IMR-90 (cell line): Measurements from ENCODE around the gene POU2AF1. TPM values are rescaled to one million over a fixed set of nuclear protein-coding genes. Genes with fewer than 3 reads are reported as not detected.

ENCODE experiments used
- ATAC-seq: fragments of 200-7000 bp; cut with Tn5 transposase; 2 replicates; pipeline ENCODE4 v1.9.1; 2020; ENCODE audit warnings: low read depth, mild to moderate bottlenecking, moderate library complexity
- BruUV-seq: library from RNA; stranded (reverse); fragments of 400-500 nt; replicated peaks from 2 replicates; lab custom pipeline; 2021; lab: Mats Ljungman, UMichigan
- CTCF ChIA-PET: fragments of 300-600 bp; formaldehyde crosslinking; extraction: SDS; loops from one replicate; lab custom pipeline; 2021; ENCODE audit warnings: antibody characterized with exemption; lab: Yijun Ruan, JAX
- POLR2A ChIA-PET: fragments of 300-600 bp; sonication (Branson Sonifier 250); formaldehyde crosslinking; loops from one replicate; lab custom pipeline; 2022; ENCODE audit warnings: antibody characterized with exemption; ENCODE audit not compliant: unreplicated experiment; lab: Charles Lee
- DNase-seq: peaks from one replicate; pipeline ENCODE4 v3.0.0; 2013
- H2AFZ ChIP-seq: replicated peaks from 2 replicates; pipeline ENCODE3; 2013; ENCODE audit warnings: low read length, mild to moderate bottlenecking; ENCODE audit not compliant: poor library complexity
- H2AK5ac ChIP-seq: 2 replicates; pipeline ENCODE4 v1.6.1; 2013; ENCODE audit warnings: low read depth, low read length, inconsistent platforms
- H2AK9ac ChIP-seq: replicated peaks from 2 replicates; pipeline ENCODE3; 2013; ENCODE audit warnings: mild to moderate bottlenecking, low read depth, low read length, moderate library complexity; ENCODE audit not compliant: poor library complexity
- H2BK120ac ChIP-seq: 2 replicates; pipeline ENCODE4 v1.6.1; 2013; ENCODE audit warnings: low read depth, low read length, inconsistent platforms
- H2BK15ac ChIP-seq: 3 replicates; pipeline ENCODE4 v1.6.1; 2013; ENCODE audit warnings: low read depth, low read length, inconsistent platforms
- H2BK20ac ChIP-seq: 2 replicates; pipeline ENCODE4 v1.6.1; 2013; ENCODE audit warnings: low read depth, mild to moderate bottlenecking, inconsistent platforms, low read length, moderate library complexity
- H2BK5ac ChIP-seq: 2 replicates; pipeline ENCODE4 v1.6.1; 2013; ENCODE audit warnings: mild to moderate bottlenecking, low read depth, low read length, inconsistent platforms; ENCODE audit not compliant: poor library complexity, severe bottlenecking
- H3K14ac ChIP-seq: replicated peaks from 2 replicates; pipeline ENCODE4 v1.6.1; 2013; ENCODE audit warnings: low read depth, low read length, inconsistent platforms
- H3K18ac ChIP-seq: 2 replicates; pipeline ENCODE4 v1.6.1; 2013; ENCODE audit warnings: low read depth, low read length, control low read depth
- H3K23ac ChIP-seq: 2 replicates; pipeline ENCODE4 v1.6.1; 2013; ENCODE audit warnings: low read depth, low read length, inconsistent platforms
- H3K27ac ChIP-seq: 2 replicates; pipeline ENCODE4 v1.5.1; 2013; ENCODE audit warnings: mild to moderate bottlenecking, control low read depth, low read length; ENCODE audit not compliant: insufficient read depth
- H3K27me3 ChIP-seq: 2 replicates; pipeline ENCODE4 v1.6.1; 2013; ENCODE audit warnings: low read length; ENCODE audit not compliant: control insufficient read depth, insufficient read depth
- H3K36me3 ChIP-seq: 2 replicates; pipeline ENCODE4 v1.6.1; 2013; ENCODE audit warnings: low read length, mixed read lengths; ENCODE audit not compliant: control insufficient read depth, insufficient read depth
- H3K4ac ChIP-seq: 2 replicates; pipeline ENCODE4 v1.6.1; 2013; ENCODE audit warnings: low read depth, low read length, inconsistent platforms
- H3K4me1 ChIP-seq: 2 replicates; pipeline ENCODE4 v1.6.1; 2013; ENCODE audit warnings: low read length, mixed read lengths; ENCODE audit not compliant: control insufficient read depth, insufficient read depth
- H3K4me2 ChIP-seq: 2 replicates; pipeline ENCODE4 v1.6.1; 2013; ENCODE audit warnings: low read depth, mild to moderate bottlenecking, control low read depth, low read length, moderate library complexity
- H3K4me3 ChIP-seq: 2 replicates; pipeline ENCODE4 v1.5.1; 2013; ENCODE audit warnings: low read depth, mild to moderate bottlenecking, control low read depth, low read length, moderate library complexity; ENCODE audit not compliant: insufficient read depth
- H3K56ac ChIP-seq: 2 replicates; pipeline ENCODE4 v1.6.1; 2013; ENCODE audit warnings: low read length, inconsistent platforms; ENCODE audit not compliant: insufficient read depth; ENCODE audit errors: extremely low read depth
- H3K79me1 ChIP-seq, 2 experiments: 2 replicates each; pipeline ENCODE4 v1.6.1; 2013; ENCODE audit warnings: low read length in 2 of 2, inconsistent platforms in 1 of 2, low read depth in 1 of 2
- H3K9ac ChIP-seq: 2 replicates; pipeline ENCODE4 v1.6.1; 2013; ENCODE audit warnings: low read depth, low read length, control low read depth
- H3K9me1 ChIP-seq: 2 replicates; pipeline ENCODE4 v1.6.1; 2013; ENCODE audit warnings: low read length, inconsistent platforms; ENCODE audit not compliant: insufficient read depth
- H3K9me3 ChIP-seq: 2 replicates; pipeline ENCODE4 v1.6.1; 2013; ENCODE audit warnings: low read length; ENCODE audit not compliant: control insufficient read depth, insufficient read depth
- H4K20me1 ChIP-seq: 2 replicates; pipeline ENCODE4 v1.6.1; 2013; ENCODE audit warnings: low read length, inconsistent platforms; ENCODE audit not compliant: insufficient read depth
- H4K5ac ChIP-seq: 2 replicates; pipeline ENCODE4 v1.6.1; 2013; ENCODE audit warnings: mild to moderate bottlenecking, low read depth, low read length, control low read depth
- H4K8ac ChIP-seq, 2 experiments: 2 replicates each; pipeline ENCODE4 v1.6.1; 2013; ENCODE audit warnings: low read depth in 2 of 2, low read length in 2 of 2, control low read depth in 1 of 2, inconsistent platforms in 1 of 2
- H4K91ac ChIP-seq: 2 replicates; pipeline ENCODE4 v1.6.1; 2013; ENCODE audit warnings: low read depth, low read length, inconsistent platforms; ENCODE audit not compliant: insufficient read depth
- BHLHE40 ChIP-seq: fragments of 150-350 bp; IDR thresholded peaks from 2 replicates; pipeline ENCODE4 v1.6.1; 2016; ENCODE audit warnings: mild to moderate bottlenecking, low read depth, low read length
- CEBPB ChIP-seq: IDR thresholded peaks from 2 replicates; pipeline ENCODE4 v1.6.1; 2012; ENCODE audit warnings: low read depth, low read length, improper control_type of control experiment
- ELK1 ChIP-seq: fragments of 150-350 bp; IDR thresholded peaks from 2 replicates; pipeline ENCODE4 v1.6.1; 2016; ENCODE audit warnings: low read depth, mild to moderate bottlenecking, low read length, moderate library complexity, borderline replicate concordance
- MAZ ChIP-seq: IDR thresholded peaks from 2 replicates; pipeline ENCODE4 v1.6.1; 2012; ENCODE audit warnings: low read depth, mild to moderate bottlenecking, low read length, improper control_type of control experiment, moderate library complexity, borderline replicate concordance
- MXI1 ChIP-seq: IDR thresholded peaks from 2 replicates; pipeline ENCODE4 v1.6.1; 2012; ENCODE audit warnings: low read depth, mild to moderate bottlenecking, low read length, moderate library complexity, borderline replicate concordance
- RFX5 ChIP-seq: IDR thresholded peaks from 2 replicates; pipeline ENCODE4 v1.8.0; 2012; ENCODE audit warnings: low read depth, mild to moderate bottlenecking, low read length, moderate library complexity
- WGBS, 2 experiments: methylation state at CpG; one replicate each; pipeline versions ENCODE4 v1.1.5 to v1.1.7; 2013; ENCODE audit warnings: missing lambda C conversion rate in 2 of 2; ENCODE audit not compliant: insufficient read length in 1 of 2; ENCODE audit errors: extremely low coverage in 2 of 2; 5-methylcytosine and 5-hydroxymethylcytosine counted together
- dilution Hi-C: fragments of 300-500 bp; cut with HindIII; formaldehyde crosslinking; loops from one replicate; pipeline ENCODE4 v1.14.3; 2018; ENCODE audit warnings: low sequenced_read_pairs; ENCODE audit not compliant: unreplicated experiment
- in situ Hi-C: fragments of 300-500 bp; cut with MboI; formaldehyde crosslinking; loops from 3 replicates; pipeline ENCODE4 v1.14.3; 2019; ENCODE audit warnings: low sequenced_read_pairs, inconsistent platforms, mixed read lengths
- intact Hi-C: fragments of 100-400 bp; cut with micrococcal nuclease; formaldehyde crosslinking; loops from 2 replicates; pipeline ENCODE4 v1.10.0; 2022
- polyA plus RNA-seq, 3 experiments: library from polyadenylated mRNA; depleted of rRNA; stranded (reverse); fragments of >200 nt; gene quantifications; 2 replicates each; pipeline ENCODE4 v1.2.3, GENCODE V29; 2012; ENCODE audit warnings: low replicate concordance in 1 of 3
- total RNA-seq: library from RNA; depleted of rRNA; stranded (reverse); fragments of >200 nt; gene quantifications from 2 replicates; pipeline ENCODE4 v1.2.3, GENCODE V29; 2012

POU2AF1 gene
- total and polyA plus RNA-seq, 2 of the 4 experiments (the other 2 are of a cell fraction), result not detected

GRCh38 chr11:111303461-111303860 lies 75.6 kb downstream of the POU2AF1 start:
- H3K4me1 ChIP-seq, result peaks cover 1% of the 10 kb centered on the region; the same call in 1 of the 2 replicates
- H2AK9ac ChIP-seq, result no peak overlapping the region
- ATAC-seq (no peak), DNase-seq (no peak)
- POLR2A ChIA-PET, result no interaction called here
- dilution Hi-C loops, result no loop called here
- WGBS, 2 experiments, result no CpG with 5 or more reads among the region's 4 CpGs
- H3K18ac ChIP-seq, result no peak overlapping the region
- H4K5ac ChIP-seq, result no peak overlapping the region
- no peak overlapping the region for H2BK5ac ChIP-seq
- H2AFZ ChIP-seq, result no peak overlapping the region
- H3K36me3 ChIP-seq, result no peaks in the 10 kb centered on the region
- H4K8ac ChIP-seq, result no peak overlapping the region
- H3K4me2 ChIP-seq, result no peak overlapping the region
- no peaks in the 10 kb centered on the region for H3K9me1 ChIP-seq
- no peak overlapping the region for H3K4ac ChIP-seq
- H3K4me3 ChIP-seq, result no peak overlapping the region
- intact Hi-C loops, result loop anchor here (5.0 kb wide), 1 partner anchor 79 kb away; no protein-coding TSS in a partner anchor
- H3K9me3 ChIP-seq, result no peaks in the 10 kb centered on the region; the same call in 1 of the 2 replicates
- H2AK5ac ChIP-seq, result no peak overlapping the region
- no peak overlapping the region for H3K14ac ChIP-seq
- H3K56ac ChIP-seq, result no peak overlapping the region
- in situ Hi-C loops, result no loop called here
- H3K27me3 ChIP-seq, result peaks cover 75% of the 10 kb centered on the region
- H2BK15ac ChIP-seq, result no peak overlapping the region
- no TSS peak for BruUV-seq
- H3K23ac ChIP-seq, result no peak overlapping the region
- no peaks in the 10 kb centered on the region for H3K79me1 ChIP-seq
- no peak overlapping the region for H2BK20ac ChIP-seq
- H4K20me1 ChIP-seq, result no peaks in the 10 kb centered on the region
- no peak overlapping the region for H3K27ac ChIP-seq
- no peak overlapping the region for H3K9ac ChIP-seq
- H4K91ac ChIP-seq, result no peak overlapping the region
- no peak overlapping the region for H2BK120ac ChIP-seq
- CTCF ChIA-PET, result interaction anchor here (0.7 kb wide), 1 partner anchor 118 kb away, joined by 3 read pairs; no protein-coding TSS in a partner anchor
- TF ChIP-seq MXI1, result no peak
- no peak for TF ChIP-seq ELK1
- TF ChIP-seq BHLHE40, result no peak
- TF ChIP-seq CEBPB, result no peak
- no peak for TF ChIP-seq RFX5
- no peak for TF ChIP-seq MAZ
